ENCODE measurements around the gene PAFAH1B1.

- TF ChIP-seq CTCF (IDR thresholded peaks at IDR 0.05) (no peak), POLR2A (IDR thresholded peaks at IDR 0.05) (no peak)
These were observed 43.9 kb upstream of the PAFAH1B1 start for GRCh38 chr17:2549392-2550211.
